H9 (cell line): ENCODE data around the gene TUBB2B. TPM values are rescaled to one million over a fixed set of nuclear protein-coding genes. Genes with fewer than 3 reads are reported as not detected.
"Not testable (repeated sequence)": the region's sequence is repeated elsewhere in the genome, so short reads cannot be mapped to it uniquely, and the experiment has no call there.

Source experiments
- DNase-seq: peaks from one replicate; pipeline ENCODE4 v3.0.0-alpha.2; 2017
- H2AFZ ChIP-seq: one replicate; pipeline ENCODE4 v1.6.1; 2013; ENCODE audit warnings: mild to moderate bottlenecking, low read length, control low read depth, moderate library complexity
- H2AK5ac ChIP-seq: 2 replicates; pipeline ENCODE4 v1.6.1; 2013; ENCODE audit warnings: low read length, control low read depth, mixed read lengths; ENCODE audit not compliant: insufficient read length
- H2BK120ac ChIP-seq: one replicate; pipeline ENCODE4 v1.6.1; 2013; ENCODE audit warnings: low read depth, mild to moderate bottlenecking, low read length, control low read depth, inconsistent platforms; ENCODE audit not compliant: poor library complexity, severe bottlenecking
- H2BK12ac ChIP-seq: 2 replicates; pipeline ENCODE4 v1.6.1; 2013; ENCODE audit warnings: low read length, control low read depth, mixed read lengths, low read depth; ENCODE audit not compliant: insufficient read length
- H2BK15ac ChIP-seq: 2 replicates; pipeline ENCODE4 v1.6.1; 2013; ENCODE audit warnings: low read depth, low read length, control low read depth
- H2BK20ac ChIP-seq: one replicate; pipeline ENCODE4 v1.6.1; 2013; ENCODE audit warnings: low read depth, mild to moderate bottlenecking, low read length, control low read depth, inconsistent platforms; ENCODE audit not compliant: poor library complexity, severe bottlenecking
- H2BK5ac ChIP-seq: 2 replicates; pipeline ENCODE4 v1.6.1; 2013; ENCODE audit warnings: low read length, control low read depth, mixed read lengths; ENCODE audit not compliant: insufficient read length
- H3K14ac ChIP-seq: 2 replicates; pipeline ENCODE4 v1.6.1; 2013; ENCODE audit warnings: low read length, control low read depth; ENCODE audit not compliant: insufficient read depth
- H3K18ac ChIP-seq: 2 replicates; pipeline ENCODE4 v1.6.1; 2013; ENCODE audit warnings: low read depth, mild to moderate bottlenecking, mixed read lengths, low read length, control low read depth; ENCODE audit not compliant: insufficient read length
- H3K23ac ChIP-seq: 2 replicates; pipeline ENCODE4 v1.6.1; 2013; ENCODE audit warnings: low read length, control low read depth, mixed read lengths, low read depth; ENCODE audit not compliant: insufficient read length
- H3K23me2 ChIP-seq: 2 replicates; pipeline ENCODE4 v1.6.1; 2013; ENCODE audit warnings: low read depth, mild to moderate bottlenecking, mixed read lengths, low read length, control low read depth; ENCODE audit not compliant: insufficient read length, poor library complexity, severe bottlenecking
- H3K27ac ChIP-seq: 2 replicates; pipeline ENCODE4 v1.5.1; 2013; ENCODE audit warnings: low read length, control low read depth, mixed read lengths, low read depth; ENCODE audit not compliant: insufficient read length
- H3K27me3 ChIP-seq: 2 replicates; pipeline ENCODE4 v1.6.1; 2013; ENCODE audit warnings: low read length, control low read depth, inconsistent platforms; ENCODE audit not compliant: insufficient read depth
- H3K4ac ChIP-seq: 2 replicates; pipeline ENCODE4 v1.6.1; 2013; ENCODE audit warnings: low read depth, mild to moderate bottlenecking, control low read depth, inconsistent platforms, low read length, moderate library complexity
- H3K4me1 ChIP-seq: 2 replicates; pipeline ENCODE4 v1.6.1; 2013; ENCODE audit warnings: low read length, control low read depth, inconsistent platforms; ENCODE audit not compliant: insufficient read depth
- H3K4me2 ChIP-seq: 2 replicates; pipeline ENCODE4 v1.6.1; 2013; ENCODE audit warnings: low read length, control low read depth, mixed read lengths; ENCODE audit not compliant: insufficient read length, insufficient read depth
- H3K56ac ChIP-seq: 2 replicates; pipeline ENCODE4 v1.6.1; 2013; ENCODE audit warnings: low read depth, mild to moderate bottlenecking, mixed read lengths, low read length, control low read depth; ENCODE audit not compliant: insufficient read length
- H3K79me1 ChIP-seq: 2 replicates; pipeline ENCODE4 v1.6.1; 2013; ENCODE audit warnings: low read depth, mild to moderate bottlenecking, moderate library complexity, low read length, control low read depth, inconsistent platforms; ENCODE audit not compliant: insufficient read depth, poor library complexity, severe bottlenecking
- H3K79me2 ChIP-seq: 2 replicates; pipeline ENCODE4 v1.6.1; 2013; ENCODE audit warnings: low read length, control low read depth, inconsistent platforms; ENCODE audit not compliant: insufficient read depth
- H3K9ac ChIP-seq: 2 replicates; pipeline ENCODE4 v1.6.1; 2013; ENCODE audit warnings: low read length, control low read depth, mixed read lengths; ENCODE audit not compliant: insufficient read length; ENCODE audit errors: extremely low read depth
- H3K9me3 ChIP-seq: one replicate; pipeline ENCODE4 v1.6.1; 2013; ENCODE audit warnings: low read depth, low read length, inconsistent platforms; ENCODE audit not compliant: control insufficient read depth
- H3T11ph ChIP-seq: one replicate; pipeline ENCODE4 v1.6.1; 2013; ENCODE audit warnings: mild to moderate bottlenecking, low read length, control low read depth, inconsistent platforms
- H4K20me1 ChIP-seq: one replicate; pipeline ENCODE4 v1.6.1; 2013; ENCODE audit not compliant: control insufficient read depth, insufficient read length, insufficient read depth
- H4K5ac ChIP-seq: 2 replicates; pipeline ENCODE4 v1.6.1; 2013; ENCODE audit warnings: low read depth, mild to moderate bottlenecking, mixed read lengths, low read length, control low read depth; ENCODE audit not compliant: insufficient read length
- H4K8ac ChIP-seq: replicated peaks from 2 replicates; pipeline ENCODE4 v1.6.1; 2013; ENCODE audit warnings: low read length, control low read depth, mixed read lengths, low read depth; ENCODE audit not compliant: insufficient read length
- H4K91ac ChIP-seq: 2 replicates; pipeline ENCODE4 v1.6.1; 2013; ENCODE audit warnings: low read depth, mild to moderate bottlenecking, moderate library complexity, mixed read lengths, low read length, control low read depth; ENCODE audit not compliant: insufficient read length
- H3K27ac Mint-ChIP-seq, 3 experiments: 2 replicates in 2 of 3; 3 replicates in 1 of 3; pipeline ENCODE4 v1.8.0; 2020 to 2021; ENCODE audit warnings: mixed read lengths in 3 of 3, mild to moderate bottlenecking in 1 of 3, moderate library complexity in 1 of 3
- H3K27me3 Mint-ChIP-seq: 2 replicates; pipeline ENCODE4 v1.8.0; 2021; ENCODE audit warnings: low read depth, mild to moderate bottlenecking, moderate library complexity, mixed read lengths
- H3K36me3 Mint-ChIP-seq, 3 experiments: 2 replicates in 2 of 3; 3 replicates in 1 of 3; pipeline ENCODE4 v1.8.0; 2020 to 2021; ENCODE audit warnings: low read depth in 3 of 3, mixed read lengths in 3 of 3; ENCODE audit not compliant: insufficient read depth in 1 of 3
- H3K4me1 Mint-ChIP-seq, 2 experiments: 2 replicates each; pipeline ENCODE4 v1.8.0; 2020; ENCODE audit warnings: mixed read lengths in 2 of 2
- H3K4me3 Mint-ChIP-seq, 2 experiments: 2 replicates in 1 of 2; 3 replicates in 1 of 2; pipeline ENCODE4 v1.8.0; 2020 to 2021; ENCODE audit warnings: mild to moderate bottlenecking in 2 of 2, mixed read lengths in 2 of 2, moderate library complexity in 1 of 2
- H3K9me3 Mint-ChIP-seq, 2 experiments: 2 replicates in 1 of 2; 3 replicates in 1 of 2; pipeline ENCODE4 v1.8.0; 2020; ENCODE audit warnings: mild to moderate bottlenecking in 2 of 2, mixed read lengths in 2 of 2, moderate library complexity in 1 of 2
- CTCF ChIP-seq: fragments of 200-600 bp; sonication (generic); conservative IDR thresholded peaks from 3 replicates; pipeline ENCODE4 v1.8.0; 2021; ENCODE audit warnings: antibody characterized with exemption, mild to moderate bottlenecking
- WGBS: extraction: QIAGEN DNeasy Blood & Tissue Kit; methylation state at CpG from one replicate; pipeline ENCODE4 v1.1.7; 2013; ENCODE audit warnings: missing lambda C conversion rate, low lambda C conversion rate, mixed read lengths; ENCODE audit not compliant: insufficient read length; ENCODE audit errors: extremely low coverage; 5-methylcytosine and 5-hydroxymethylcytosine counted together
- total RNA-seq: library from RNA; stranded (reverse); gene quantifications from 2 replicates; pipeline ENCODE4 v1.2.1, GENCODE V29; 2021

Gene TUBB2B
- total RNA-seq, 1 experiment from 2014 or later, result 320 TPM

GRCh38 chr6:3245216-3245615 is 17.8 kb upstream of the TUBB2B start:
- Histone ChIP-seq H2BK120ac (no peak overlapping the region), H3K4me1 (no peaks in the 10 kb centered on the region; the same call in 1 of the 2 replicates), H3K79me1 (no peaks in the 10 kb centered on the region), H3K14ac (no peak overlapping the region), H3K9ac (no peak overlapping the region), H3K27ac (no peak overlapping the region), H3K9me3 (no peaks in the 10 kb centered on the region), H3K23ac (no peak overlapping the region), H3K4me2 (no peak overlapping the region), H2BK12ac (no peak overlapping the region), H4K91ac (no peak overlapping the region), H3K56ac (no peak overlapping the region), H3K18ac (no peak overlapping the region), H2BK15ac (no peak overlapping the region), H3K79me2 (no peaks in the 10 kb centered on the region), H4K5ac (no peak overlapping the region), H4K20me1 (no peaks in the 10 kb centered on the region), H3T11ph (no peak overlapping the region), H4K8ac (no peak overlapping the region), H2AK5ac (no peak overlapping the region), H2BK20ac (no peak overlapping the region), H2AFZ (no peak overlapping the region), H3K23me2 (no peaks in the 10 kb centered on the region), H2BK5ac (no peak overlapping the region), H3K4ac (no peak overlapping the region), H3K27me3 (no peaks in the 10 kb centered on the region)
- Mint-ChIP-seq H3K36me3 (no peaks in the 10 kb centered on the region), H3K27me3 (peaks cover under 1% of the 10 kb centered on the region), H3K4me3 (no peak overlapping the region), H3K9me3 (no peaks in the 10 kb centered on the region), H3K27ac (no peak overlapping the region), H3K4me1 (peaks cover 14 to 28% of the 10 kb centered on the region in 2 experiments)
- no peak for DNase-seq
- no peak for TF ChIP-seq CTCF
- WGBS, result no CpG with 5 or more reads among the region's 5 CpGs

- not testable (repeated sequence) for H3K27me3 Mint-ChIP-seq, H3K18ac ChIP-seq, H3K9ac ChIP-seq, H4K91ac ChIP-seq, H3K4me2 ChIP-seq, H3K56ac ChIP-seq, H2AFZ ChIP-seq, H2BK15ac ChIP-seq, H3K23me2 ChIP-seq, H3K79me2 ChIP-seq, H3T11ph ChIP-seq, H4K20me1 ChIP-seq, H3K9me3 ChIP-seq, H3K27me3 ChIP-seq, H3K27ac Mint-ChIP-seq, H3K4me1 ChIP-seq, H4K5ac ChIP-seq, H3K23ac ChIP-seq, H3K36me3 Mint-ChIP-seq, H3K14ac ChIP-seq, H3K79me1 ChIP-seq, H3K4me3 Mint-ChIP-seq, H2AK5ac ChIP-seq, H2BK12ac ChIP-seq, H3K27ac ChIP-seq, H2BK5ac ChIP-seq, H4K8ac ChIP-seq, H3K9me3 Mint-ChIP-seq, H2BK20ac ChIP-seq, H3K4ac ChIP-seq, H2BK120ac ChIP-seq, DNase-seq
- H3K4me1 Mint-ChIP-seq, result peaks cover 14 to 25% of the 10 kb centered on the region in 2 experiments
- WGBS, result no CpG with 5 or more reads among the region's 7 CpGs
Measured at GRCh38 chr6:3244832-3245161, 17.3 kb upstream of the TUBB2B start.
